ENCODE data around the gene IL21R.

DNA sequence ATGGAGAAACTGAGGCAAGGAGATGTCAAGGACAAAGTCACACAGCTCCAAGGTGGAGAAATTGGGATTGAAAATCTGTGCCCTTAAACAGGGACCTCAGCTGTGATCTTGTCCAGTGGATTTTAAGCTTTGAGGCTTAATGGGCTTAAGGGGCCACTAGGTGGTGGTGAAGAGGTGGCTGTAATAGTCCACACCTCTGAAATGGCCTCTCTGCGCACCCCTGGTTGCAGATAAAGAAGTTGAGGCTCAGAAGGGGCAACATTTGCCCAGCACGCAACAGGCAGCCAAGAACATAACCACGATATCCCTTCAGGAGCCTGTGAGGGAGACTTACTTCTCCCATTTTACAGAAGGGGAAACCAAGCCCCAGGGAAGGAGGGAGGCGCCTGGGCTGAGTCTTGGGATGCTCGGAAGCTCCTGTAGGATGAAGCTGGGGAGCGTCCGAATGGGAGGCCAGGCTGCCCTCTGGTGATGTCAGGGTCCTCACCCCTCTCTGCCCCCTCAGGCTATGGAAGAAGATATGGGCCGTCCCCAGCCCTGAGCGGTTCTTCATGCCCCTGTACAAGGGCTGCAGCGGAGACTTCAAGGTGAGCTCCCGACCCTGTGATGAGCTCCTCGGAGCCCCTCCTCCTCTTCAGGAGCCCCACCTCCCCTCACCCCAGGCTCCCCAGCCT lies 43.7 kb downstream of the IL21R start:
- TF ChIP-seq, protein P1, sequence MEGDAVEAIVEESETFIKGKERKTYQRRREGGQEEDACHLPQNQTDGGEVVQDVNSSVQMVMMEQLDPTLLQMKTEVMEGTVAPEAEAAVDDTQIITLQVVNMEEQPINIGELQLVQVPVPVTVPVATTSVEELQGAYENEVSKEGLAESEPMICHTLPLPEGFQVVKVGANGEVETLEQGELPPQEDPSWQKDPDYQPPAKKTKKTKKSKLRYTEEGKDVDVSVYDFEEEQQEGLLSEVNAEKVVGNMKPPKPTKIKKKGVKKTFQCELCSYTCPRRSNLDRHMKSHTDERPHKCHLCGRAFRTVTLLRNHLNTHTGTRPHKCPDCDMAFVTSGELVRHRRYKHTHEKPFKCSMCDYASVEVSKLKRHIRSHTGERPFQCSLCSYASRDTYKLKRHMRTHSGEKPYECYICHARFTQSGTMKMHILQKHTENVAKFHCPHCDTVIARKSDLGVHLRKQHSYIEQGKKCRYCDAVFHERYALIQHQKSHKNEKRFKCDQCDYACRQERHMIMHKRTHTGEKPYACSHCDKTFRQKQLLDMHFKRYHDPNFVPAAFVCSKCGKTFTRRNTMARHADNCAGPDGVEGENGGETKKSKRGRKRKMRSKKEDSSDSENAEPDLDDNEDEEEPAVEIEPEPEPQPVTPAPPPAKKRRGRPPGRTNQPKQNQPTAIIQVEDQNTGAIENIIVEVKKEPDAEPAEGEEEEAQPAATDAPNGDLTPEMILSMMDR (IDR thresholded peaks at IDR 0.05; ENCODE audit: low read length): no peak
- no peak for TF ChIP-seq EZH2phosphoT487 (IDR thresholded peaks at IDR 0.05; ENCODE audit: low read length)

Measured in MM.1S (cell line).